ENCODE data around the gene GRPEL2. TPM values are rescaled to one million over a fixed set of nuclear protein-coding genes. Genes with fewer than 3 reads are reported as not detected.

Gene GRPEL2
- total RNA-seq, 1 donor from 2014 or later: 22.6 TPM

DNA sequence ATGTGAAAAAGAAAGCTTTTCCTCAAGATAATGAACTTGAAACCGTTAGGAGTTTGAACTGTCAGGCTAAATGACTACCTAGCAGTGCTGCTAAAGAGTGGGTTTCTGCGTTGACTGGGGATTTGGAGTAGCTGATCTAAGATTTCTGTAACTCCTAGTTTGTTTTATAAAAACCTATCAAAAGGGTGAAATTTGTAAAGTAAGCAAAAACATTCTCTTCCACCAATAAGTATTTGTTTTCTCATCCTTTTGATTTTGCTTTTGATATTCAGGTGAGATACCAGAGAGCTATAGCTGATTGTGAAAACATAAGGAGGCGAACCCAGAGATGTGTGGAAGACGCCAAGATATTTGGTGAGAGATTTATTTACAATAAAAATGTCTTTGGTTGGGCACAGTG, 4.1 kb downstream of the GRPEL2 start:
- DNase-seq (ENCODE audit: extremely low spot score, unreplicated experiment): no peak
- Mint-ChIP-seq H3K36me3 (peaks cover 32% of the 10 kb centered on the region), H3K4me1 (ENCODE audit: unreplicated experiment) (peaks cover 8% of the 10 kb centered on the region), H3K27ac (no peak overlapping the region), H3K27me3 (no peaks in the 10 kb centered on the region), H3K4me3 (no peak overlapping the region), H3K9me3 (no peaks in the 10 kb centered on the region)
- TF ChIP-seq CTCF (conservative IDR thresholded peaks at IDR 0.05): no peak

DNA sequence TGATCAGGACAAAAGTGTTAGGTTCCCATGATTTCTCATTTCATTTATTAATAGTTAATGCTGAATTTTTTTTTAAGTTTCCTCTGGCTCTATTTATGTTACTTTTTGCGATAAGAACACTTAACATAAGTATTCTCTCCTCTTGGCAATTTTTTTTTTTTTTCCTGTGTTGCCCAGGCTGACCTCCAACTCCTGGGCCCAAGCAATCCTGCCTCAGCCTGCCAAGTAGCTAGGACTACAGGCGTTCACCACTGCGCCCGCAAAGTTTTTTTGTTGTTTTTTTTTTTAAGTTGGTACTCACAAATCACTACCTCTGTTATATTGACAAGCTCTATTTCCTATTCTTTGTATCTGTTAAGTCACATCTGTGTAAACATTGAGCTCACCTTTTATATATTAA, 6.9 kb downstream of the GRPEL2 start:
- Mint-ChIP-seq H3K4me1 (ENCODE audit: unreplicated experiment) (no peaks in the 10 kb centered on the region), H3K36me3 (peaks cover 37% of the 10 kb centered on the region), H3K9me3 (no peaks in the 10 kb centered on the region), H3K4me3 (no peak overlapping the region), H3K27ac (no peak overlapping the region), H3K27me3 (no peaks in the 10 kb centered on the region)
- no peak for DNase-seq (ENCODE audit: extremely low spot score, unreplicated experiment)
- no peak for TF ChIP-seq CTCF (conservative IDR thresholded peaks at IDR 0.05)

DNA sequence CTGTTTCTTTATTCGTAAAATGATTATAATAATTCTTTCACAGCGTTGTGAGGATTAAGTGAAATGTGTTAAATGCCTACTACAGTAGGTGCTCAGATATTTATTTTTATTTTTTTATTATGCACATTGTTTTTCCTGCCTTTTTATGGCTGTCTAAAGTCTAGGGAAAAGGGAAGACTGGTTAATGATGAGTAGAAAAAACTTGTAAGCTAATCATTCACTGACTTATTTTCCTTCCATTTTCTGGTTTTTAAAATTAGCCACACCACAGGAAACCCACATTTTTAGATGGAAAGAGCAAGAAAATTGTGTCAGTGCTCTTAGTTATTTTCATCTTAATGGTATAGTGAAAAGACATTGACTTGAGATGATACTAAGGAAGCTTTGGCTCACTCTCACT, 8.6 kb downstream of the GRPEL2 start:
- Mint-ChIP-seq H3K4me1 (ENCODE audit: unreplicated experiment) (peaks cover 7% of the 10 kb centered on the region), H3K9me3 (no peaks in the 10 kb centered on the region), H3K27ac (no peak overlapping the region), H3K4me3 (no peak overlapping the region), H3K27me3 (no peaks in the 10 kb centered on the region), H3K36me3 (peaks cover 33% of the 10 kb centered on the region)
- TF ChIP-seq CTCF (conservative IDR thresholded peaks at IDR 0.05): no peak
- no peak for DNase-seq (ENCODE audit: extremely low spot score, unreplicated experiment)

- TF ChIP-seq CTCF (conservative IDR thresholded peaks at IDR 0.05): no peak
- H3K9me3 Mint-ChIP-seq: no peaks in the 10 kb centered on the region
- H3K36me3 Mint-ChIP-seq: peaks cover 21% of the 10 kb centered on the region
- peaks cover 12% of the 10 kb centered on the region for H3K4me1 Mint-ChIP-seq (ENCODE audit: unreplicated experiment)
- no peak for DNase-seq (ENCODE audit: extremely low spot score, unreplicated experiment)
- no peak overlapping the region for H3K4me3 Mint-ChIP-seq
- H3K27ac Mint-ChIP-seq: no peak overlapping the region
- H3K27me3 Mint-ChIP-seq: no peaks in the 10 kb centered on the region
Observed at GRCh38 chr5:149355688-149356087, 10.4 kb downstream of the GRPEL2 start.

DNA sequence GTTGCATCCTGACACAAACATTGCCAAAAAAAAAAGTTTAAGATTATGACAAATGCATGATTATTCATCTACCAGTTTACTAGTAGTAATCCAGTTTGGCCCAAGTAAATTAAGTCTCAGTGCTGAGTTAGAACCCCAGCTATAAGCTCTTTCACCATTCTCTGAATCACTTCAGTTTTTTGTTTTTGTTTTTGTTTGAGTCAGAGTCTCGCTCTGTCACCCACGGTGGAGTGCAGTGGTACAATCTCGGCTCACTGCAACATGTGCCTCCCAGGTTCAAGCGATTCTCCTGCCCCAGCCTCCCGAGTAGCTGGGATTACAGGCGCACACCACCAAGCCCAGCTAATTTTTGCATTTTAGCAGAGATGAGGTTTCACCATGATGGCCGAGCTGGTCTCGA, 11.1 kb downstream of the GRPEL2 start:
- no peak for DNase-seq (ENCODE audit: extremely low spot score, unreplicated experiment)
- no peak for TF ChIP-seq CTCF (conservative IDR thresholded peaks at IDR 0.05)
- H3K36me3 Mint-ChIP-seq: peaks cover 19% of the 10 kb centered on the region
- no peak overlapping the region for H3K4me3 Mint-ChIP-seq
- no peak overlapping the region for H3K27ac Mint-ChIP-seq
- peaks cover 12% of the 10 kb centered on the region for H3K4me1 Mint-ChIP-seq (ENCODE audit: unreplicated experiment)
- H3K9me3 Mint-ChIP-seq: no peaks in the 10 kb centered on the region
- no peaks in the 10 kb centered on the region for H3K27me3 Mint-ChIP-seq
